CD4-positive, alpha-beta memory T cell (primary cell): ENCODE results near the gene STARD5. TPM values are rescaled to one million over a fixed set of nuclear protein-coding genes. Genes with fewer than 3 reads are reported as not detected.

Source experiments
- CTCF ChIA-PET: fragments of 350-600 bp; sonication (Branson Sonifier 250); formaldehyde crosslinking; loops from one replicate; lab custom pipeline; 2021; ENCODE audit warnings: inconsistent platforms; ENCODE audit not compliant: partially characterized antibody; lab: Charles Lee
- POLR2A ChIA-PET: fragments of 350-600 bp; sonication (Branson Sonifier 250); formaldehyde crosslinking; loops from one replicate; lab custom pipeline; 2021; ENCODE audit not compliant: partially characterized antibody; lab: Charles Lee
- DNase-seq, 5 donors: peaks; one replicate each; pipeline versions ENCODE4 v3.0.0 to v3.0.0-alpha.2; 2020 to 2022; ENCODE audit warnings: mixed read lengths in 1 of 5
- H3K27ac ChIP-seq: one replicate; pipeline ENCODE4 v1.7.0; 2013; ENCODE audit warnings: low read depth, low read length
- H3K27me3 ChIP-seq: 2 replicates; pipeline ENCODE4 v1.7.0; 2013; ENCODE audit warnings: mild to moderate bottlenecking, low read length, moderate library complexity; ENCODE audit not compliant: insufficient read depth
- H3K36me3 ChIP-seq: 2 replicates; pipeline ENCODE4 v1.7.0; 2013; ENCODE audit warnings: mild to moderate bottlenecking, low read length, moderate library complexity; ENCODE audit not compliant: insufficient read depth
- H3K4me1 ChIP-seq: 2 replicates; pipeline ENCODE4 v1.7.0; 2013; ENCODE audit warnings: mild to moderate bottlenecking, low read length, moderate library complexity; ENCODE audit not compliant: insufficient read depth
- H3K4me3 ChIP-seq, 2 donors: one replicate each; pipeline ENCODE4 v1.7.0; 2013; ENCODE audit warnings: low read length in 2 of 2, mild to moderate bottlenecking in 1 of 2
- H3K9me3 ChIP-seq, 2 donors: one replicate each; pipeline ENCODE4 v1.7.0; 2013; ENCODE audit warnings: low read length in 2 of 2, control low read depth in 1 of 2; ENCODE audit not compliant: control insufficient read depth in 1 of 2
- H3K27ac Mint-ChIP-seq, 7 donors: one replicate each; pipeline ENCODE4 v1.8.0; 2020 to 2021; ENCODE audit warnings: mixed read lengths in 7 of 7, mild to moderate bottlenecking in 6 of 7, inconsistent platforms in 3 of 7, moderate library complexity in 3 of 7
- H3K27me3 Mint-ChIP-seq, 2 donors: one replicate each; pipeline ENCODE4 v1.8.0; 2020 to 2021; ENCODE audit warnings: mixed read lengths in 2 of 2
- H3K36me3 Mint-ChIP-seq, 2 donors: one replicate each; pipeline ENCODE4 v1.8.0; 2020 to 2021; ENCODE audit warnings: mixed read lengths in 2 of 2, inconsistent platforms in 1 of 2, mild to moderate bottlenecking in 1 of 2
- H3K4me1 Mint-ChIP-seq, 4 donors: one replicate each; pipeline ENCODE4 v1.8.0; 2020 to 2021; ENCODE audit warnings: mixed read lengths in 4 of 4, mild to moderate bottlenecking in 1 of 4
- H3K4me3 Mint-ChIP-seq, 8 donors: one replicate each; pipeline ENCODE4 v1.8.0; 2020 to 2021; ENCODE audit warnings: mixed read lengths in 8 of 8, mild to moderate bottlenecking in 7 of 8, moderate library complexity in 6 of 8, inconsistent platforms in 3 of 8
- H3K9me3 Mint-ChIP-seq, 8 donors: one replicate each; pipeline ENCODE4 v1.8.0; 2020 to 2021; ENCODE audit warnings: mixed read lengths in 8 of 8, mild to moderate bottlenecking in 5 of 8, inconsistent platforms in 3 of 8, moderate library complexity in 1 of 8
- intact Hi-C: fragments of 100-400 bp; cut with micrococcal nuclease; formaldehyde crosslinking; loops from one replicate; pipeline ENCODE4 v1.15.1; 2023
- polyA plus RNA-seq, 2 donors: library from polyadenylated mRNA; unstranded; fragments of 300-500 nt; fragmentation: Illumina TruSeq; gene quantifications; one replicate each; pipeline ENCODE4 v1.2.3, GENCODE V29; 2021
- total RNA-seq, 2 experiments: library from RNA; stranded (reverse); gene quantifications; one replicate each; pipeline ENCODE4 v1.2.3, GENCODE V29; 2021

STARD5 gene
- total and polyA plus RNA-seq, 4 experiments from 2014 or later = 1.9 to 8.0 (median 4.4) TPM

DNA sequence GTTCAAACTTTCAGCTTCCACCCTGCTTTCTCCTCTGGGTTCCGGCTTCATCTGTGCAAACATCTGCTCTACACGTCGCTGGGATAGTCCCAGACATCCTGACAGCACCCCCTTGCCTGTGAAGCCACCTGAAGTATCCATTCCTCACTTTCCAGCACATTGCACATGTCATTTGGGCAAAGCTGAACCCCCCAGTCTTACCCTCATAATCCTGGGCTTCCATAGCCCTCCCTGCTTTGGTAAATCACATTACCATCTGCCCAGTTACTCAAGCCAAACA lies 42.5 kb downstream of the STARD5 start:
- Mint-ChIP-seq H3K27me3 (no peaks in the 10 kb centered on the region), H3K27ac (peak overlapping the region in 4 of 7 donors; percentile 31 to 69 (median 44)), H3K4me1 (peaks cover 41 to 70% (median 54%) of the 10 kb centered on the region in 4 donors), H3K36me3 (peaks cover 3 to 7% of the 10 kb centered on the region in 2 donors), H3K4me3 (peak overlapping the region in 1 of 8 donors; percentile 33), H3K9me3 (peaks cover 0 to 14% (median 10%) of the 10 kb centered on the region in 8 donors)
- ChIA-PET POLR2A (interaction anchor here (2.4 to 12.1 kb wide), 2 partner anchors 15 to 24 kb away, joined by 13 to 294 read pairs; no protein-coding TSS in a partner anchor), CTCF (interaction anchor here (0.7 to 7.2 kb wide), 8 partner anchors 10 to 54 kb away, joined by 3 to 59 read pairs (median 7); no protein-coding TSS in a partner anchor)
- Histone ChIP-seq H3K4me1 (peaks cover 37% of the 10 kb centered on the region), H3K27me3 (no peaks in the 10 kb centered on the region), H3K27ac (no peak overlapping the region), H3K9me3 (no peaks in the 10 kb centered on the region), H3K4me3 (no peak overlapping the region), H3K36me3 (no peaks in the 10 kb centered on the region)
- intact Hi-C loops = no loop called here
- DNase-seq = no peak

DNA sequence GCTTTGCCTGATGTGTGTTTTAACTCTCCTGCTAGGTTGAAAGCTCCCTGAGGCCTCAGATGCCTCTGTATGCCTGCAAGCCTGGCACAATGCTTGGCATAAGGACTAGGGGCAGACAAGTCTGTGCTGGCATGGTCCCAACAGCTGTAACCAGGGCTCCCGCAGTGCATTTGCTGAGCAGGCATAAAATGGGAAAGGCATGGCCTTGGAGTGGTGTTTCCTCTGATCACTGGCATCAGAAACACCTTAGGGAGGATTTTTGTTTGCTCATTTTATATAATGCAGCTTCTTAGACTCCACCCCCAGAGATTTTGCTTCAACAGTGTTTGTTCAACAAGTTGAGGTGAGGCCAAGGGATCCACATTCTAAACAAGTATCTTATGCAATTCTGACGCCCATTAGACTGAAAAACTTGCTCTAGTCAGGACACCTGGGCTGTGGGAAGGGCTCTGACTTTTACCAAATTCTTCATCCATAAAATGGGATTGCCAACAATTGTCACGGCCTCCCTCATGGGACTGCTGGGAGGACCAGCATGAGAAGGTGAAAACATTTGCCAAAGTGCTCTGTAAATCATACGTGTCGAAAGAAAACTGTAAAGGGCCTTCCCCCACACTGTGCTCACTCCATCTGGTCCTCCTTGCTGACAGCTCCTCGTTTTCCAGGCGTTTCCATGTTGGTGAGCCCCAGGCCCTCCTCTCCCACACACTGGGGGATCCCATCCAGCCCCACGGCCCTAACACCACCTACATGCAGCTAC lies 43.1 kb downstream of the STARD5 start:
- intact Hi-C loops = no loop called here
- peaks cover 38 to 70% (median 52%) of the 10 kb centered on the region in 4 donors for H3K4me1 Mint-ChIP-seq
- H3K4me3 ChIP-seq = no peak overlapping the region

GRCh38 chr15:81279621-81280485 lies 44.1 kb downstream of the STARD5 start:
- peaks cover 38 to 70% (median 51%) of the 10 kb centered on the region in 4 donors for H3K4me1 Mint-ChIP-seq
- H3K27ac Mint-ChIP-seq = peak overlapping the region in 3 of 7 donors; percentile 19 to 52 (median 36)
- H3K4me3 ChIP-seq = no peak overlapping the region
- H3K36me3 ChIP-seq = no peaks in the 10 kb centered on the region
- no peak for DNase-seq
- H3K4me1 ChIP-seq = peaks cover 35% of the 10 kb centered on the region
- intact Hi-C loops = no loop called here
- ChIA-PET CTCF (interaction anchor here (0.8 to 9.8 kb wide), 9 partner anchors 10 to 121 kb away, joined by 3 to 147 read pairs (median 10); no protein-coding TSS in a partner anchor), POLR2A (interaction anchor here (0.6 to 12.1 kb wide), 4 partner anchors 17 to 39 kb away, joined by 3 to 294 read pairs (median 10); no protein-coding TSS in a partner anchor)
- H3K27ac ChIP-seq = no peak overlapping the region
- H3K4me3 Mint-ChIP-seq = no peak overlapping the region
- no peaks in the 10 kb centered on the region for H3K27me3 ChIP-seq
- H3K9me3 ChIP-seq = no peaks in the 10 kb centered on the region
- H3K27me3 Mint-ChIP-seq = no peaks in the 10 kb centered on the region
- peaks cover 3 to 7% of the 10 kb centered on the region in 2 donors for H3K36me3 Mint-ChIP-seq
- H3K9me3 Mint-ChIP-seq = peaks cover 0 to 14% (median 10%) of the 10 kb centered on the region in 8 donors

More for the DNA sequence above, 43.1 kb downstream of the STARD5 start:
- CTCF ChIA-PET = interaction anchor here (0.7 to 9.8 kb wide), 9 partner anchors 11 to 120 kb away, joined by 3 to 147 read pairs (median 10); no protein-coding TSS in a partner anchor
- Mint-ChIP-seq H3K27me3 (no peaks in the 10 kb centered on the region), H3K4me3 (peak overlapping the region in 1 of 8 donors; percentile 33), H3K27ac (peak overlapping the region in 3 of 7 donors; percentile 31 to 53 (median 35)), H3K36me3 (peaks cover 3 to 7% of the 10 kb centered on the region in 2 donors), H3K9me3 (peaks cover 0 to 14% (median 10%) of the 10 kb centered on the region in 8 donors)
- H3K27ac ChIP-seq = no peak overlapping the region
- no peaks in the 10 kb centered on the region for H3K27me3 ChIP-seq
- POLR2A ChIA-PET = interaction anchor here (1.9 to 12.1 kb wide), 3 partner anchors 16 to 38 kb away, joined by 6 to 294 read pairs (median 13); no protein-coding TSS in a partner anchor
- H3K4me1 ChIP-seq = peaks cover 37% of the 10 kb centered on the region
- DNase-seq = no peak
- no peaks in the 10 kb centered on the region for H3K36me3 ChIP-seq
- H3K9me3 ChIP-seq = no peaks in the 10 kb centered on the region

DNA sequence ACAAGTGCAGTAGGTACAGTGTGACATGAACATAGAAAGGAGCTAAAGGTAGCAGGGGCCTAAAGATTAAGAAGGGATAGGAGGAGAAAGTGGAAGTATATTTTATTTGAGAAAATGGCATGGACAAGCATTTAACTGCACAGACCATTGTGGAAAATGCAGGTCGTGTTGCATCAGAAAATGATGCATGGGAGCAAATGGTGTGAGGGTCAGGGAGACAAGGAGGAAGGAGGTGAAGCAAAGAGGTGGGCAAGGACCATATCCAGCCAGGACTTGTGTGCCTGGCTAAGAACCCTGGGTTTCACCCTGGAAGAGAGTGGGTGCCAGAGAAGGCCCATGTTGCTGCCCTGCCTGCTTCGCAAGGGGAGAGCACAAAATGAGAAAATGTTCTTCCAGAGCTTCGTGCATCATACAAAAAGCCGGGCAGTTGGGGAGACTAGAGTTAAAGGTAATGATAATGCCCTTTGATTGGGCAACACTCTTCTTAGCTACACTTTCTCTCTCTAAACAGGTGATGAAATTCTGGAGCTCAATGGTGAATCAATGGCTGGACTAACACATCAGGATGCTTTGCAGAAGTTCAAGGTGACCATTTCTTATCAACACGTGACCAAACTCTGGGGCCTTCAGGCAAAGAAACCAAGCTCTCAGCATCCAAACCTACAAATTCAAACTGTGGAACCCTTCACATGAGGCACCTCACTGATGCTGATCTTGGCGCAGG lies 45.5 kb downstream of the STARD5 start:
- no peak overlapping the region for H3K27ac ChIP-seq
- ChIA-PET POLR2A (interaction anchor here (0.6 to 12.1 kb wide), 5 partner anchors 8 to 45 kb away, joined by 3 to 294 read pairs (median 4); partner anchors contain the start of gene STARD5), CTCF (interaction anchor here (1.0 to 9.8 kb wide), 7 partner anchors 9 to 123 kb away, joined by 3 to 147 read pairs (median 15); no protein-coding TSS in a partner anchor)
- H3K4me3 ChIP-seq = no peak overlapping the region
- peak overlapping the region in 2 of 7 donors; percentile 23 to 94 for H3K27ac Mint-ChIP-seq
- peaks cover 27% of the 10 kb centered on the region for H3K4me1 ChIP-seq
- H3K27me3 Mint-ChIP-seq = no peaks in the 10 kb centered on the region
- peaks cover 0 to 14% (median 10%) of the 10 kb centered on the region in 8 donors for H3K9me3 Mint-ChIP-seq
- DNase-seq = no peak
- H3K36me3 ChIP-seq = no peaks in the 10 kb centered on the region
- peaks cover 31 to 62% (median 46%) of the 10 kb centered on the region in 4 donors for H3K4me1 Mint-ChIP-seq
- intact Hi-C loops = no loop called here
- peaks cover 3 to 7% of the 10 kb centered on the region in 2 donors for H3K36me3 Mint-ChIP-seq
- H3K4me3 Mint-ChIP-seq = peak overlapping the region in 1 of 8 donors; percentile 60
- no peaks in the 10 kb centered on the region for H3K27me3 ChIP-seq
- H3K9me3 ChIP-seq = no peaks in the 10 kb centered on the region

- CTCF ChIA-PET = interaction anchor here (1.6 to 9.8 kb wide), 5 partner anchors 11 to 123 kb away, joined by 3 to 147 read pairs (median 17); no protein-coding TSS in a partner anchor
- H3K9me3 Mint-ChIP-seq = peaks cover 0 to 14% (median 10%) of the 10 kb centered on the region in 8 donors
- peaks cover 3 to 7% of the 10 kb centered on the region in 2 donors for H3K36me3 Mint-ChIP-seq
- Histone ChIP-seq H3K36me3 (no peaks in the 10 kb centered on the region), H3K4me1 (peaks cover 27% of the 10 kb centered on the region), H3K9me3 (no peaks in the 10 kb centered on the region), H3K27ac (no peak overlapping the region), H3K4me3 (no peak overlapping the region), H3K27me3 (no peaks in the 10 kb centered on the region)
- intact Hi-C loops = no loop called here
- no peak overlapping the region for H3K27ac Mint-ChIP-seq
- H3K4me3 Mint-ChIP-seq = peak overlapping the region in 1 of 8 donors; percentile 60
- DNase-seq = no peak
- peaks cover 31 to 62% (median 46%) of the 10 kb centered on the region in 4 donors for H3K4me1 Mint-ChIP-seq
- no peaks in the 10 kb centered on the region for H3K27me3 Mint-ChIP-seq
- POLR2A ChIA-PET = interaction anchor here (0.6 to 12.1 kb wide), 5 partner anchors 9 to 46 kb away, joined by 3 to 294 read pairs (median 4); partner anchors contain the start of gene STARD5
Measured at GRCh38 chr15:81277851-81278250, 46.1 kb downstream of the STARD5 start.

GRCh38 chr15:81276967-81277366 lies 47.0 kb downstream of the STARD5 start:
- H3K4me3 Mint-ChIP-seq = peak overlapping the region in 1 of 8 donors; percentile 47
- no peaks in the 10 kb centered on the region for H3K27me3 Mint-ChIP-seq
- peaks cover 3 to 7% of the 10 kb centered on the region in 2 donors for H3K36me3 Mint-ChIP-seq
- Histone ChIP-seq H3K27ac (no peak overlapping the region), H3K36me3 (no peaks in the 10 kb centered on the region), H3K27me3 (no peaks in the 10 kb centered on the region), H3K4me3 (no peak overlapping the region), H3K4me1 (peaks cover 27% of the 10 kb centered on the region), H3K9me3 (no peaks in the 10 kb centered on the region)
- H3K9me3 Mint-ChIP-seq = peaks cover 0 to 14% (median 10%) of the 10 kb centered on the region in 8 donors
- H3K4me1 Mint-ChIP-seq = peaks cover 30 to 61% (median 44%) of the 10 kb centered on the region in 4 donors
- H3K27ac Mint-ChIP-seq = peak overlapping the region in 2 of 7 donors; percentile 42 to 60
- ChIA-PET CTCF (interaction anchor here (2.5 to 9.8 kb wide), 3 partner anchors 11 to 124 kb away, joined by 17 to 147 read pairs (median 58); no protein-coding TSS in a partner anchor), POLR2A (interaction anchor here (4.3 to 12.1 kb wide), 2 partner anchors 20 to 32 kb away, joined by 43 to 294 read pairs; no protein-coding TSS in a partner anchor)
- DNase-seq = no peak
- intact Hi-C loops = loop anchor here (1.0 kb wide), 1 partner anchor 7 kb away; no protein-coding TSS in a partner anchor
